Fibroblast of lung (primary cell): ENCODE data around the gene ADGRV1.

Experiments used
- CTCF ChIP-seq, 2 donors: IDR thresholded peaks in 1 of 2; conservative IDR thresholded peaks in 1 of 2; 1 replicate in 1 of 2; 2 replicates in 1 of 2; pipeline ENCODE4 v1.5.1; 2011 to 2012; ENCODE audit warnings: low read length in 2 of 2, control low read depth in 1 of 2, inconsistent platforms in 1 of 2, low read depth in 1 of 2, mild to moderate bottlenecking in 1 of 2
- EZH2 ChIP-seq: IDR thresholded peaks from 2 replicates; pipeline ENCODE4 v1.5.1; 2012; ENCODE audit warnings: low read length, control low read depth, mild to moderate bottlenecking; ENCODE audit errors: missing control alignments

GRCh38 chr5:90746119-90746518 is 187.5 kb downstream of the ADGRV1 start:
- TF ChIP-seq CTCF (conservative IDR thresholded peaks at IDR 0.05 in 1 of 2, IDR thresholded peaks at IDR 0.05 in 1 of 2; ENCODE audit: low read depth in 1 of 2, low read length in 2 of 2) (no peak), EZH2 (no peak)
